CD4-positive, alpha-beta T cell treated with Interleukin-6 for 4 hours (primary cell): Measurements from ENCODE around the gene GRID1.

Experiments
- DNase-seq: peaks from one replicate; pipeline ENCODE4 v3.0.0-alpha.2; 2020; ENCODE audit warnings: mixed read lengths

Gene GRID1

DNA sequence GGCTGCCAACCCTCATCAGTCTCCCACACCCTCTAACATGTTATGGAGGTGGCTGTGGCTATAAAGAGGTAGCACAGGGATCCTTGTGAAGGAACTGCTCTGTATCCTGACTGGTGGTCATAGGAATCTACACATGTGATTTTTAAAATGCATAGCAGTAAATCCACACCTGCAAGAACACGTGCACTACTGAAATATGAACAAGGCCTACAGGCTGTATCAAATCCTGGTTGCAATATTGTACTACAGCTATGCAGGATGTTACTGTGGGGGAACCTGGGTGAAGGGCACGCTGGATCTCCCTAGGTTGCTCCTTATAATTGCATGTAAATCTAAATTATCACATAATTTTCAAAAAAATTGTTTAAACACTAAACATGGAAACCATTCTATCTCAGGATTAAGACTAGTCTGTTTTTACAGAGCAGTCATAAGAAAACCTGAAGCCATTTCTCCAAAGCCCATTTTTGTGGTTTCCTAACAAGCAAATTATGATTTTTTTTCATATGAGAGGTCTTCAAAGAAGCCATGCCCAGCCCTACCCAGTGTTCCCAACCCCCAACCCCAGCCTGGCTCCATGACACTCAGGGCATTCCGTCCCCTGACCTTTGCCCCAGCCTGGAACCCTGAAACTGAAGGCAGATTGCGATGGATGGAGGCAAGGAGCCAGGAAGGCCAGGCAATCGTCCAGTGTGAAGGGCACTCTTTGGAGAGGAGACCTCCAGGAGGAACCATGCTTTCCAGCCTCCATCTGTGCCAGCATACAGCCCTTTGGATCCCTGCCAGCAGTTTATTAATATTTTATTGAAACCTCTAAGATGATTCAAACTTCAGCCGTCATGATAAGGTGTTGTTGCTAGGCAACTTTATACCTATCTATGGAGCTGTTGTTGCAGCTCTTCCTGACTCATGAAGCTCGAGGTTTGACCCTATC is 161.0 kb downstream of the GRID1 start:
- no peak for DNase-seq

DNA sequence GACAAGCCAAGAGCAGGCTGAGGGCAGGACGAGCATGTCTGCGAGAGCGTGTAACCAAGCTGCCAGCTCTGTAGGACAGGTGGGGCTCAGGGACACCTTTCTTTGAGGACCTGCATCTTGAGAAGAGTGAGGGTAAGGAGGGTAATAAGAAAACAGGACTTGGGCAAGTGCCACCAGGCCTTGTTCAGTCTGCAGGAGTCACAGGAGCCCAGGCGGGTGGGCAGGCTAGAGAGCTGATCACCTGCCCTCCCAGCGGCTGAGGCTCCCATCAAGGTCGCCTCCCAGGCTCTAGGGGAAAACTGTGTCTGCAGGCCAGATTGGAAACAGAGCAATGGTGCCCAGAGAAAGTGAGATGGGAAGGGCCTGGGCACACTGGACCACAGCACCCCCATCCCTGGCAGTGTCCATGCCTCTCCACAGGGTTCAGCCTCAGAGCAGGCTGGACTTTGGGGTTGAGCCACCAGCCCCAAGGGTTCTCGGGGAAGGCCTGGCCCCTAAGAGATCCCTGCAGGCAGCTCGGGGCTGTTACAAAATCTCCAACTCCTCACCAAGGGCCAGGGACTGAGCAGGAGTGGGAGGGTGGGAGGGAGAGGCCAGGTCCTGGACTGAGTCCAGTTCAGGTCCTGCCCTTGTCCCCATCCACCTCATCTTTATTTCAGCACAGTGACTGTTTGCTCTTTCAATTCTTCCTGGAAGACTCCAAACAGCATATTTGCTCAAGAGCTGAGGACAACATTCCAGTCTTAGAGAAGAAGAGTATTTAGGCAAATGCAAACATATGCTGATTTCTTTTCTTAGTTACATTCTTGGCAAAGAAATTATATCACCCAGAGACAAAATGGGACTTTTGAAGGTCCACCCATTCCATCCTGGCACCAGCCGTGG is 161.9 kb downstream of the GRID1 start:
- DNase-seq, result no peak

DNA sequence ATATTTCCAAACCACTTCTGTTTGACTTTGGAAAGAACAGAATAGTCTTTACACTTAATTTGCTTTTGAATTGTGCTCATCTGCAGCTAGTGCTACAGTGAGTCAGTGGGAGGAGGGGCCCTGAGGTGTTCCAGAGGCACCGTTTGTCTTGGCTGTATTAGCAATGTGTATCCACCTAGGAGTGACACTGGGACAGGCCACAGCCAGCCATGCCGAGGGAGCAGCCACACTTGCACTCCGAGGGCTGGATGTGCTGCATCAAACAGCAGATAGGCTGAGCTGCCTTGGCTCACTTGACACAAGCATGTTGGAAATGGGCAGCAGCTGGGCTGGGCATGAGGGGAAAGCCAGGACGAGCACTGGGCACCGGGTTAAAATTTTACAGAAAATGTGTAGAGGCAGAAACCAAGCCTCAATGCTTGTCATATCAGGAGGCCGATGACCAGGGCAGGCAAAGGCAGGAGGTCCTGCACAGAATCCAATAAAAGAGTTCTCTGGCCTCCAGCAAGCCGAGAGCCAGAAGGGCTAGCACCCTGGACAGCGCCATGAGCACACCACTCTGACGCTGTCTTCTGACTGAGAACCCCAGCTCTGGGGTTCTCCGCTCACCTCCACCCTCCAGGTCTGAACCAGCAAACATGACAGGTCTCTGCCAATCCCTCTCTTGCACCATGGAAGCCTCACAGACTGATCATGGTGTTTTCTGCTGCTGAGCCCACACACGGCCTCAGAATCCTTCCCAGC is 163.3 kb downstream of the GRID1 start:
- no peak for DNase-seq

DNA sequence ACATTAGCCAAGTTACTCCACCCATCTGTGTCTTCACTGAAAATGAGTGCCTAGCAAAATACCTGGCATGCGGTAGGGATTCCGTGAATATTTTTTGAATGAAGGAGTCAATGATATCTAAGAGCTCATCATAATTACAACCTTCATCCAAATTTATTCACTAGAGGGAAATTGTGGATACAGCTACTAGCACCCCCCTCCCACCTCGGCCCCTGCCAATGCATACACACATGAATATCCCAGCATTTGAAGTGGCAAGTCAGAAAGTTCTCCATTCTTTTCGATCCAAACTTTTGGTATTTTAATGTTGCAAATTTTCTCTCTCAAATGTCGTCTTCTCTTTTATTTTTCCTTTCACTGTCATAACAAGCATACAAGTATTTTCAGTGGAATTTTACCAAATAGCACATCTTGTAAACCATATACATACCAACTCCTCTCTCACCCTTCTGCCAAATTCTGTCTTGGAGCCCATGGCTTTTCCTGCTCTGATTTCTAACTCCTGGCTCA is 164.3 kb downstream of the GRID1 start:
- DNase-seq, result no peak

DNA sequence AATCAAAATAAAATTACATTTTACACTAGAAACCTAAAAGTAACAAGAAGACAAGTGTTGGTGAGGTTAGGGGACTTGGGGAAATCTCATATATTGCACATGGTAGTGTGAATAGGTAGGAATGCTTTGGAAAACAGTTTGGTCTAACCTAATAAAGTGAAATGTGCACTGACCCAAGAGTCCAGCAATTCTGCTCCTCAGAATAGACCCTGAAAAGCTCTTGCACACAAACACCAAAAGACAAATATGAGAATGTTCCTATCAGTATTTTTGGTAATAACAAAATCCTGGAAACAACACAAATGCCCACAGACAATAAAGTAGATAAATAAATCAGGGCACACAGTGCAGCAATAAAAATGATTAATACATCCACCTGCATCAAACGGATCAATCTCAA is 165.7 kb downstream of the GRID1 start:
- DNase-seq, result no peak

DNA sequence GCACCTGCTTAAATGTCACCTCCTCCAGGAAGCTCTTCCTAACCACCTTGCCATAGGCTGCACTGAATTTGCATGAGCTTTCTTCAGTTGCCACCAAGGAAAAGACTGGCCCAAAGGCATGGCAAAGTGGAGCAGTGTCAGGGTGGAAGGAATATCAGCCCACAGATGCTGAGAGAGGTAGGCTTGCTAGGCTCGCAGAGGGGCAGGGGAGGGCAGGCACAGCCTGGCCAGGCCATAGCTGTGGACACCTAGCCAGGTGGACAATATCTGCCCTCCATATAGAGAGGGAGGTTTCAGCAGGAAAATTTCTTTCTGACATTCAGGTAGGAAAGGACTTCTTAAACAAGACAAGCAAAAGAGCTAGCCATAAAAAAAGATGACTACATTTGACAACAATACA is 166.3 kb downstream of the GRID1 start:
- DNase-seq, result no peak

DNA sequence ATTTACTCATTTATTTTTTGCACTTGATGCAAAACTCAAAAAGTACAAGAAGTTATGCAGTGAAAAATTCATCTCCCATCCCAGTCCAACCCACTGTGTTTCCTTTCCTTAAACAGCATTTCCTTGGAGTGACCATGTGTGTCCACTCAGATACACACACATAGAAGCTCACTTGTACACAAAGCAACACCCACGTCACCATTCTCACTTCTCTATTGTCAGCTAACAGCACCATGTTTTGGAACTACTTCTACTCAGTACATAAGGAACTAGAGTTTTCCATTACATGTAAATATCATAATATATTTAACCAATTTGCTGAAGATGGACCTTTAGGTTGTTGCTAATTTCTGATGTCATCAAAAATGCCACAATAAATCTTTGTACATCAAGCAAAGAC is 167.6 kb downstream of the GRID1 start:
- DNase-seq, result no peak

DNA sequence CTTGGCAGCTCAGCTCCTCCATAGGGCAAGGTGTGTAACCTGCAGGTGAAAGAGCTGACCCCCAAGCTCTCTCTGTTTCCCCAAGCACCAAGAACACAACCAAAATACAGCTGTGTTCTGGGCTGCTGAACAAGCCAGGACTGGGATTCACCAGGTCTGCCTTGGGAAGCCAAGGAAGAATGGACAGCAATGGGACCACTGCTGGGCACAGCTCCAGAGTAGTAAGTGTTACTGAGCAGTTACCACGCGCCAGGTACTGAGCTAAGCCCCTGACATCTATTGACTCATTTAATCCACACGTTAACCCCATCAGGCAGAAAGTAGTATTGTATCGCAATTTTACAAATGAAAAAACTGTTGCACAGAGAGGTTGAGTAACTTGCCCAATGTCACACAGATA is 168.3 kb downstream of the GRID1 start:
- no peak for DNase-seq

DNA sequence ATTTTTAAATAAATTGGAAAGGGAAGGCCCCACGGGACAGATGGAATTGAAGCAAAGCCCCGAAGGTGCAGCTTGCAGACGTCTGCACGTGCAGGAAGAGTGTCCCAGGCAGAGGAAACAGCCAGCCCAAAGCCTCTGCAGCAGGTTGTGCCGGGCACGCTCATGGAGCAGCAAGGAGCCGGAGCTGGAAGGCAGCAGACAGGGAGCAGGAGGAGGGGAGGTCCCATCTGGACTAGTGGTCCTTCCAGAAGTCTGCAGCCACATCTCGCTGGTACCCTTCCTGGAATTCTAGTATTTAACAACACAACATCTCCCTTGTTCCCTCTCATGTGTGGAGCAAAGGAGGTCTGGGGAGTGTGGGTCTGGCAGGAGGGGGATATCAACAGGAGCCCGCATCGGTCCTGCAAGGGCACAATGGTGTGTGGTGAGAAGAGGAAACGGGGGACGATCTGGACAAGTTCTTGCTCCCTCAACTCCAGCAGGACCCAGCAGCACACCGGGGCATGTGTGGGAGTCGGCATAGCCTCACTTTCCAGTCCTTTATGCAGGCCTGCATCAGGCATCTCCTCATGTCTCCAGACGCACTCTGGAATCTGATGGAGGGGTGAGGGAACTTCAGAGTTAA is 169.3 kb downstream of the GRID1 start:
- no peak for DNase-seq

DNA sequence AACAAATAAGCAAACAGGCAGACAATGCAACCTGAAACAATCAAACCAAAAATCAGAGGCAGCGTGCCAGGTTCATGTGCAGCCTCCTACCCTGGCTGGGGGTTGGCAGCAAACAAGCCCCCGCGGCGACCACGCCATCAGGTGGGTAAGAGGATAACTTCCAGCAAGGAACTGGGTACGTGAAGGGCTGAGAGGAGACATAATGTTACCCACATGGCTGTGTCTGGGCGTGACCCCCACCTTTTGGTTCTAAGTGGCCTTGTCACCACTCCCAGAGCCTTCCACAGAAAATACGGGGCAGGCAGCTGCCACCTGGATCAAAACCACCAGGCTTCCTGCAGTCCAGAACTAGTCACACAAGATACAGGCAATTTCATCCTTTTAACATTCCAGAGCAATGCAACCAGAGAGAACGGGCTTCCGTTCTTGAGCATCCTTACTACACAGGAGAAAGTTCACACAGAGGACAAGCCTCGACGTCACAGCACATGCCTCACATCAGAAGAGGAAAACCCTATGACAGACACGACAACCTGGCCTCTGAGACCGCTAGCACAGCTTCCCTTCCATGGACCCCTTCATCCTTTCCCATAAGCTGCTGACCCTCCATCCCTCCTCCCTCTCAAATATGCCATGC is 171.0 kb downstream of the GRID1 start:
- DNase-seq, result no peak

DNA sequence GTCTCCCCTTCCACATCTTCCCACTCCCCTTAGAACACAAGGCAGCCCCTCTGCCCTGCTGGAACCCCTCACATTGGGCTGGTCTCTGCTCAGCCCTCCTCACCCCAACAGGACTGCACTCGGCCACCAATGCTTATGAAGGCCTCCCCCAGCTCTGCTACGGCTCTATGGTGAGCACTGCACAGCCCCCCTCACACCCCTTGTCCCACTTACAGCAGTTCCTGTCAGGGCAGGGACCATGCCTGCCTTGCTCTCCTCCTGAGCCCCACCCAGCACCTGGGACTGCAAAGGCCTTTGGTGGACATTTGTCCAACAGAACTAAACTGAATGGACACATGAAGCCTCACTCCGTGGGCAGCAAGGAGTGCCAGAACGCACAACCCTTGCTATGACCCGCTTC is 171.9 kb downstream of the GRID1 start:
- DNase-seq, result no peak

DNA sequence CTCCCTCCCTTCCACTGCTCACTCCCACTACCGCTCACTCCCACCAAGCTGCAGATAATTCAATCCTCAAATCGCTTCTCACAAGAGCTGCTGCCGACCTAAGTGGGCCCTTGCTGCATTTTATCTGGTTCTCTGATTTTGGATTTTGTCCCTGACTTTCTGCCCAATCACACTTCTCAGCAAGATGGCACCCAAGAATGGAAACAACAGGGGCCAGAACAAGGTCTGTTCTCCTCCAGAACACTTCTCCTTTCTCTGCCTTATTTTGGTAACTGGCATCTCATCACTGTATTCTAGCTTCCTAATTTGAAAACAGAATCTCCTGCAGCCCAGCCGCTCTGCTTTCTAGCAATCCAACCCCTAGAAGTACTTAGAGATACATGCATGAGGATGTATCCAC is 172.8 kb downstream of the GRID1 start:
- no peak for DNase-seq

DNA sequence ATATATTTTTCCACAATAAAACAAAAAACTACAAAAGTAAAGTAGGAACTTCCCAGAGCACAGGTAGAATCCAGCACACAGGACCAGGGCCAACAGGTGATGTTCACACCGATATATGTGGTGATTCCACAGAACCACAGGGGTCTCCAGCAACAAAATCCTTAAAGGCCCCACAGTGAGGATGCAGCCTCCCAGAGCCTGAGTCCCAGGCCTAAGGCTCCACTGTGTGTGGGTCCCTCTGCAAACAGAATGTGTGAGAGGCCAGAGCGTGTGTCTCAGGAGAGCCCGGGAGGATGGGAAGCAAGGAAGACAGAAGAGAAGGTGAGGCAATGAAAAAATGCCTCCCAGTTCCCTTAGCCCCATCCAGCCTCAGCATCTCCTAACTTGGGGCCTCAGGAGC is 173.9 kb downstream of the GRID1 start:
- DNase-seq, result no peak

DNA sequence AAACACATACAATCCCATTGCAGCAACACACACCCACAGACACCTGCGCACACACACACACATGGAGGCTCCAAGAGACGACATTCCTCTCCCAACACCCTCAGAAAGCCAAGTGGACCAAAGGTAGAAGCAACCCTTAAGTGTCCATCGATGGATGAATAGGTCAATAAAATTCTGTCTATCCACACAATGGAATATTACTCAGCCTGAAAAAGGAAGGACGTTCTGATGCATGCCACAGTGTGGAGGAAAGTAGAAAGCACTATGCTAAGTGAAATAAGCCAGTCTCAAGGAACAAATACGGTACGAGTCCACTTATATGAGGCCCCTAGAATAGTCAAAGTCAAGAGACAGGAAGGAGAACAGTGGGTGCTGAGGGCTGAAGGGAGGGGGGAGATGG is 174.4 kb downstream of the GRID1 start:
- no peak for DNase-seq

DNA sequence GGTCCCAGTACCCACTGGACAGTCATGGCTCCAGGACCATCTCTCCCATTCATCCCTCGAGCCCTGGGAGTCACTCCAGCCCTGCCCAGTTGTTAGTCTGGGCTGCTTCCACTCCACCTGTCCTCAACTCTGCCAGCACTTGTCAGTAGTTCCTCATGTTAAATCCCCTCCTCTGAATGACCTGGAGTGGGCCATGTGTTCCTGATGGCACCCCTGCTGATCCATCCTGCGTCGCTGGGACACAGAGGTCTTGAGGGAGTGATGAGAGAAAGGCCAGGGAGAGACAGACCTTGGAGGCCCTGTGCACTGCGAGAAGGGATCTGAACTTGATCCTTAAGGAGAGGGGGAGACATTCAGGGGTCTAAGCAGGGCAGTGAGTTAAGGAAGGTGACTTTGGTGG is 174.9 kb downstream of the GRID1 start:
- DNase-seq, result no peak

DNA sequence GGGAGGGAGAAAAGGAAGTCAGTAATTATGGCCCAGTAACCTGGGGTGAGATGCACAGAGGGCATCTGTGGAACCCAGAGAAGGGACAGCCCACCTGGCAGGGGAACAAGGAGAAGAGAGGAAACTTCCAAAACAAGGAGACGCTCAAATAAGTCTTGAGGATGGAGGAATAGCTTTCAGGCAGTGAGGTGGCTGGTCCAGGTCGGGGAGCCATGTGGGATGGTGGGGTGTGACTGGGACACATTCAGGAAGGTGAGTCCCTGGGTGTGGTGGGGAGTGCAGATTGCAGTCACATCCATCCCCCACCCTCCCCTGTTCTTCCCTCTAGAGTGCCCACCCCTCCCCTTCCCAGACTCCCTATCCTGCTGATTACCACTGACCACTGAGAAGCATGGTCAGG is 175.4 kb downstream of the GRID1 start:
- no peak for DNase-seq

DNA sequence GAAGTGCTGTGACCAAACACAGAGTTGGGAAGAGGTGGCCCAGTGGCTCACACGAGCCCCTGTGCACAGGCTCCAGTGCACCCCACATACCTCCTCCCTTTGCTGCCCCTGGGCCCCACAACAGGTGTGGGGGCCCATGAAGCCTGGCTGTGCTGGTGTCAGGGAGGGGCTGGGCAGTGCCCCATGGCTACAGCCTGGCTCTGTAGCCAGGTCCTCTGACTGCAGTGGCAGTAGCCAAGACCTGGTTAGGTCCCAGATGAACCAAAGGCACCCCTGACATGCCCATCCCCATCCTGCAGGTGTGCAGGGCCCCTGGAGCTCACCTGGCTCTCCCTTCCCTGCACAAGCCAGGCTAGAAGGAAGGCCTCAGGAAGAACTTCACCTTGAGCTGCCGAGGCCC is 176.3 kb downstream of the GRID1 start:
- DNase-seq, result no peak

DNA sequence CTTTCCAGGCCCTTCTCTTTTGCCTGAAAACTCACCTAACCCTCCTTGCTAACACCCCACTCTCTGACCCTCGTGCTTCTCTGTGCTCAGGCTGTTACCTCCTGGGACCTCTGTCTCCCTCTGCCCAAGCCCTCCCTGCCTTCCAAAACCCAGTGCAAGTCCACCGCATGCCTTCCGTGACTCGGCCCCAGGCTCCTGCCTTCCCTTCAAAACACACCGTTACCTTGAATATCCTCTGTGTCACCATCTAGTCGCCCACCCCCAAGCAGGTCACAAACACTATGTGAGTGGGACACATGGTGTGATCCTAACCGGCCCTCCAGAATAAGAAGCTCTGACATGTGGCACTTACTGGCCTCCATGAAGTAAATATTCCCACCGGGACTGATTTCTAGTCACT is 176.7 kb downstream of the GRID1 start:
- DNase-seq, result no peak

DNA sequence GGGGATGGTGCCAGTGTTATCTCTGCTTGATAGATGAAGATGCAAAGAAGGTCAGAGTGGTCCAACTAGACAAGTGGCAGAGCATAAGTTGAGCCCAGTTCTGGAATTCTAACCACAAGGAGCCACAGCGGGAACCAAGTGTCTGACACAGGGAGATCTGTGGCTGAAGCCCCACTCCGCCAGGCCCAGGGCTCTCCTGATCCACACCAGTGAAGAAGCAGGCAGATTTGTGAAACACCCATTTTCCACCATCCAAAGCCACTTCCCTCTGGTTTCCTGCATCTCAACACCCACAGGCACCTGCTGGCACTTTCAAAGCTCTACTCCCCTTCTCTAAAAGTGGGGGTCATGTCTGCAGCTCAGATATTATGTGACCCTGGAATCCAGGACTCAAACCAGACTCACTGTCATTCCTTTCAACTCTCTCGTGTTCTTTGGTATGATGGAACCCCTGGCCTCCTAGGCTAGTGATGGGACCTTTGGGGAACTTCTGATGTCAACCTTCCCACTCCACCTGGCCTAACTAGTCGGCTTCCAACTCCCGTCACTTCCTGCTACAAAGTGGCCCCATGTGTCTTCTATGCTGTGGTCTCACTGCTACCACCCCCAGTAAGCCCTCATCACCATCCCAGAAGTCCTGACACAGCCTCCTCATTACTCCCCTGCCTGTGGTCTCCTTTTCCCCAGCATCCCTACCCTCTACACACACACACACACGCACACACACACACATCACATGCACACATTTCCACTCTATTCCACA is 177.6 kb downstream of the GRID1 start:
- DNase-seq, result no peak

DNA sequence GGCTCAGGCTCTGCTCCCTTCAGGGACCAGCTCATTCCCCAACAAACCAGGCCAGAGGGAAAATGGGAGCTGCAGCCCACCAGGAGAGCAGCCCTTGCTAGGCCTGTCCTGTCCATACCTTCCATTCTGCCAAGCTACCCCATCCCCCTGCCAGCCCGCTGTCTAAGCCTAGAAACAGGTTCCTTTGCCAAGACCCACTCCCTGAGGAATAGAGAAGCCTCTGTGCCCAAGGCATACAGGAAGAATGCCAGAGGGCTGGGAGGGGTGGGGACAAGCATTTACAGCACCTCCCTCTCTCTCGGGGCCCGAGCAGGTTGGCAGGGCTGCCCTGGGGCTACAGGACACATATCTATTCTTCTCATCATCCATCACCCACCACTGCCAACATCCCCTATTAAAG is 178.3 kb downstream of the GRID1 start:
- no peak for DNase-seq
